ENCODE results near the gene COL4A6. TPM values are rescaled to one million over a fixed set of nuclear protein-coding genes. Genes with fewer than 3 reads are reported as not detected.

The COL4A6 gene
- total and polyA plus RNA-seq, 2 of the 8 experiments (the other 6 are each of a cell fraction or from before 2014, with no cell fraction given) = 5.9 to 11.8 TPM

GRCh38 chrX:108219949-108220601, 218.1 kb downstream of the COL4A6 start (continued):
- no peak for TF ChIP-seq CHD7 (IDR thresholded peaks at IDR 0.05; ENCODE audit: insufficient replicate concordance, low read length)
- TF ChIP-seq USF2 (IDR thresholded peaks at IDR 0.05; ENCODE audit: low read length) = no peak
- no peak for TF ChIP-seq BCL11A (IDR thresholded peaks at IDR 0.05; ENCODE audit: low read depth in 2 of 2, low read length in 2 of 2)
- no peak for TF ChIP-seq NRF1 (IDR thresholded peaks at IDR 0.05; ENCODE audit: low read depth, low read length)
- no peak for TF ChIP-seq ZNF274 (IDR thresholded peaks at IDR 0.05; ENCODE audit: borderline replicate concordance, extremely low read depth, low read length)
- no peak for TF ChIP-seq GTF2F1 (IDR thresholded peaks at IDR 0.05; ENCODE audit: borderline replicate concordance, low read depth, low read length)
- TF ChIP-seq KDM4A (IDR thresholded peaks at IDR 0.05; ENCODE audit: low read depth, low read length, severe bottlenecking) = no peak
- no peak for TF ChIP-seq MAX (IDR thresholded peaks at IDR 0.05)
- TF ChIP-seq SIN3A (conservative IDR thresholded peaks at IDR 0.05 in 1 of 2, IDR thresholded peaks at IDR 0.05 in 1 of 2; ENCODE audit: low read depth in 1 of 2, low read length in 2 of 2) = no peak

All from H1 (cell line).